ENCODE measurements around the gene CD46.

GRCh38 chr1:207803678-207804077, 51.8 kb downstream of the CD46 start:
- TF ChIP-seq, protein P1, sequence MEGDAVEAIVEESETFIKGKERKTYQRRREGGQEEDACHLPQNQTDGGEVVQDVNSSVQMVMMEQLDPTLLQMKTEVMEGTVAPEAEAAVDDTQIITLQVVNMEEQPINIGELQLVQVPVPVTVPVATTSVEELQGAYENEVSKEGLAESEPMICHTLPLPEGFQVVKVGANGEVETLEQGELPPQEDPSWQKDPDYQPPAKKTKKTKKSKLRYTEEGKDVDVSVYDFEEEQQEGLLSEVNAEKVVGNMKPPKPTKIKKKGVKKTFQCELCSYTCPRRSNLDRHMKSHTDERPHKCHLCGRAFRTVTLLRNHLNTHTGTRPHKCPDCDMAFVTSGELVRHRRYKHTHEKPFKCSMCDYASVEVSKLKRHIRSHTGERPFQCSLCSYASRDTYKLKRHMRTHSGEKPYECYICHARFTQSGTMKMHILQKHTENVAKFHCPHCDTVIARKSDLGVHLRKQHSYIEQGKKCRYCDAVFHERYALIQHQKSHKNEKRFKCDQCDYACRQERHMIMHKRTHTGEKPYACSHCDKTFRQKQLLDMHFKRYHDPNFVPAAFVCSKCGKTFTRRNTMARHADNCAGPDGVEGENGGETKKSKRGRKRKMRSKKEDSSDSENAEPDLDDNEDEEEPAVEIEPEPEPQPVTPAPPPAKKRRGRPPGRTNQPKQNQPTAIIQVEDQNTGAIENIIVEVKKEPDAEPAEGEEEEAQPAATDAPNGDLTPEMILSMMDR (conservative IDR thresholded peaks at IDR 0.05; ENCODE audit: low read depth, low read length) = no peak
- TF ChIP-seq EZH2 (IDR thresholded peaks at IDR 0.05; ENCODE audit: low read length, unreplicated experiment) = no peak

Data from PC-3 (cell line).